GM19239 (cell line): ENCODE data around the gene FMNL2.
"Not testable (repeated sequence)": the region's sequence is repeated elsewhere in the genome, so short reads cannot be mapped to it uniquely, and the experiment has no call there.

Experiments
- DNase-seq: peaks from one replicate; pipeline ENCODE4 v3.0.0; 2011; ENCODE audit warnings: low spot score; ENCODE audit not compliant: insufficient read length
- FAIRE-seq: peaks from 2 replicates; lab custom pipeline; 2011; peaks lifted over from hg19 to GRCh38; lab: Jason Lieb, UNC

FMNL2 gene

DNA sequence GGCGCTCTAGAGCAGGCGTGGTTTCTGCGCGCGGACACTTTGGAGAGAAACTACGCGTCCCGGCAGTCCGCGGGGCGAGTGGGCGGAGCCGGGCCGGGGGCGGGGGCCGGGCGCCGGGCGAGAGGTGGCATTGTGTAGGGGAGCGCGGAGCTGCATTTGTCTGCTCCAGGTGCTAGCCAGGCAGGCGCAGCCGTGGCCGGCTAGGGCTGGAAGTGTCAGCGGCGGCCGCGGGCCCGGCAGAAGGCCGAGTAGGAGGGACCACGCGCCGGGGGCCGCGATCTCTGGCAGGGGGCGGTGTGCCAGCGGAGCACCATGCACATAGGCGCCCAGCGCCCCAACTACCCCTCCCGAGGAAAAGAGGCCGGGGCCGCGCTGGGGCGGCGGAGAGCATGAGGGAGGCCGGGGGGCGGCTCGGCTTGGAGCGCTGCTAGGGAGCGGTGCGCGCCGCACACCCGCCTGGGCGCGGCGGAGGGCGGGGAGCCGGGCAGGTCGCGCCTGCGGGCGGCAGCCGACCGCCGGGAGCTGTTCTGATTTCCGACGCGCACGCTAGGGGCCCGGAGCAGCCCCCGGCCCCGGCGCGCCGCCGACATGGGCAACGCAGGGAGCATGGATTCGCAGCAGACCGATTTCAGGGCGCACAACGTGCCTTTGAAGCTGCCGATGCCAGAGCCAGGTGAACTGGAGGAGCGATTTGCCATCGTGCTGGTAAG is at the start of gene FMNL2:
TSS of gene FMNL2 (plus strand) at position 159 of the 710 bp plus-strand sequence.
- FAIRE-seq (peak; percentile 89), DNase-seq (peak; percentile 70)

DNA sequence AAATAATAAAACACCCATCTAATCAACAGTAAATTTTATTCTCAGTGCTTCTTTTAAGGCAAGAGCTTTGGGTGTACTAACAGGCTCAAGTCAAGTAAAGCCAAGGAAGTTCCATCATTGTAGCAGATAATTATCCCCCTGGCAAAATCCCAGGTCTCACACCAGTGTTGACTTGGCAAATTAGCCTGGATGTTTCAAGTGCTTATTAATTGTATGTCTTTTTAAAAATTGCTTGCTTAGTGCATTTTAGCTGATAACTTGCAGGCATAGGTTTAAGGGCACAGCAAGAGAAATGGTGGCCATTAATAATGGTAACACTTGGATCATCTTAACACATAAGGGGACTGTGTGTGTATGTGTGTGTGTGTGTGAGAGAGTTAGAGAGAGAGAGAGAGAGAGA is 42.0 kb upstream of the FMNL2 start:
- no peak for FAIRE-seq

DNA sequence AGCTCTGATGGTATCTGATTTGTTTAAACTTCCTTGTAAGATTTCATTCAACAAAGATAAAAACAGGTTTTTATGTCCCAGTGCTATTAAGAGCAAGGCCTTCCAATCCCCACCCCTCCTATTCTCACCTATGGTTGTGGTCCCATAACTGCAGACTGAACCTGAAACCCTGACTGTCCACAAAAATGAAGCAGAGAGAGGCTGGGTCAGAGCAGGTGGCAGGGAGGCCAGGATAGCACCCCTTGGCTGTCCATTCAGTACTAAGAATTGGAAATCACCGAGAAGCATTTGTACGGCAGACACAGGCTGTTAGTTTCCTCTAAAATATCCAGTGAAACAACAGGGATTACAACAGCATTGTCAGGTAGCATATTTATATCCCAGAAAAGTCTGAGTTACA is 37.3 kb upstream of the FMNL2 start:
- no peak for FAIRE-seq

More for the DNA sequence above, 42.0 kb upstream of the FMNL2 start:
- no peak for DNase-seq

DNA sequence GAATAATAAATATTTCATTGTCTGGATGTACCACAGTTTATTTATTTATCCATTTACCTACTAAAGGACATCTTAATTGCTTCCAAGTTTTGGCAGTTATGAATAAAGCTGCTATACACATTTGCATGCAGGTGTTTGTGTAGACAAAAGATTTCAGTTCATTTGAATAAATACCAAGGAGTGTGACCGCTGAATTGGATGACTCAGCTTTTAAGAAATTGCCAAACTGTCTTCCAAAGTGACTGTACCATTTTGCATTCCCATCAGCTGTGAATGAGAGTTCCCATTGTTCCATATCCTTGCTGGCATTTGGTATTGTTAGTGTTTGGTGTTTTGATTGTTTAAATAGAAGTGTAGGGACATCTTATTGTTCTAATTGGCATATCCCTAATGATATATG is 36.2 kb upstream of the FMNL2 start:
- FAIRE-seq, result no peak
- DNase-seq, result no peak

More for the DNA sequence above, 37.3 kb upstream of the FMNL2 start:
- no peak for DNase-seq

DNA sequence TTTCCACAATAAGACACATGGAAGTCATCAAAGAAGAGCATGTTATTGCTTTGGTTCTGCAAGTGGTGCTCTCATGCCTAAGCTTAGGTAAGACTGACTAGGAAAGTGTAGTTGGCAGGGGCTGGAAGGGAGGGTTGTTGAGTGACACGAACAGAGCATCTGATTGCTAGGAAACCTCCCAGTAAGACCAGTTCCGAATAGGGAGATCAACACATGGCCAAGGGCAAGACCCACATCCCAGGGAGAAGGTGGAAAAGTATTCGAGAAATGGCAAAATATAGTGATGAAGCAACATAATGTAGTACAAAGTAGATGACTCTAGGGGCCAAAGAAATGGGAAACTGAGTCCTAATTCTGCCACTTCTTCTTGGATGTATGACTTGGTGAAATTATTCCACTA is 33.8 kb upstream of the FMNL2 start:
- DNase-seq (no peak), FAIRE-seq (no peak)

DNA sequence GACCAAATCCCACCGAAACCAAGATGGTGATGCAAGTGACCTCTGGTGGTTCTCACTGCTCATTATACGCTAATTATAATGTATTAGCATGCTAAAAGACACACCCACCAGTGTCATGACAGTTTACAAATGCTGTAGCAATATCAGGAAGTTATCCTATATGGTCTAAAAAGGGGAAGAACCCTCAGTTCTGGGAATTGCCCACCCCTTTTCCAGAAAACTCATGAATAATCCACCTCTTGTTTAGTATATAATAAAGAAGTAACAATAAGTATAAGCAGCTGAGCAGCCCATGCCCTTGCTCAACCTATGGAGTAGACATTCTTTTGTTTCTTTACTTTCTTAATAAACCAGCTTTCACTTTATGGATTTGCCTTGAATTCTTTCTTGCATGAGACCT is 31.0 kb upstream of the FMNL2 start:
- DNase-seq, result no peak
- FAIRE-seq, result no peak

DNA sequence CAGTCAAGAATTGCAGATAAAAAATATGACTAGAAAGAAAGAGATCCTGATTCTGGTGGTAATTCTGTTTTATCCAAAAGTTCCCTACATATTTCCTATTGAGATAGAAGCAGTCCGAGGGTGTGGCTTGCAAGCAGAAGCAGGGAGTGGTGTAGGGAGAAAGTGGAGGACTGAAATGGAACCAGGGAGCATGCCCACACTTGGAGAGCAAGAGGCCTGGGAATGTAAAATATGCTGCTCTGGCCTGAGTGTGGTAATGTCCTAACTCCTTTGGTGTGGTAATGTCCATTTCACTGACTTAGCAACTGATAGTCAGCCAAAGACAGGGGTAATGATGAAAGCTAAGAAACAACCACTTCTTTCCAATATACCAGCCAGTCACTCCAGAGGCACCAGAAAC is 30.1 kb upstream of the FMNL2 start:
- no peak for DNase-seq
- FAIRE-seq, result no peak

DNA sequence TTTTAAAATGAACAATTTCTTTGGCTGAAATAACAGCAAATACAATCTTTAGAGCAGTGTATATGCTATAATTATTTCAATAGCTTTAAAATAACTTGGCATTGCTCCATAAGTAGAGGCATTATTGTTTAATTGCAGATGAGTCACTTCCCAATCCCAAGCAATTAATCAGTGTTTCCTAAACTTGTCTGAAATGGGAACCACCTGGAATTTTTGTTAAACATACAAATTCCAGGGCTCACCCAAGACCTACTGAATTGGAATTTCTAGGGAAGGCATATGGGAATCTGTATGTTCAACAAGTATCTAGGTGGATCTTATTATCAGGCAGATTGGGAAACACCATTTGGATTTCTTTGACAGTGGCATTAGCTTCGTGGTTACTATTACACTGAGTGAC is 27.1 kb upstream of the FMNL2 start:
- FAIRE-seq, result no peak
- DNase-seq, result no peak

DNA sequence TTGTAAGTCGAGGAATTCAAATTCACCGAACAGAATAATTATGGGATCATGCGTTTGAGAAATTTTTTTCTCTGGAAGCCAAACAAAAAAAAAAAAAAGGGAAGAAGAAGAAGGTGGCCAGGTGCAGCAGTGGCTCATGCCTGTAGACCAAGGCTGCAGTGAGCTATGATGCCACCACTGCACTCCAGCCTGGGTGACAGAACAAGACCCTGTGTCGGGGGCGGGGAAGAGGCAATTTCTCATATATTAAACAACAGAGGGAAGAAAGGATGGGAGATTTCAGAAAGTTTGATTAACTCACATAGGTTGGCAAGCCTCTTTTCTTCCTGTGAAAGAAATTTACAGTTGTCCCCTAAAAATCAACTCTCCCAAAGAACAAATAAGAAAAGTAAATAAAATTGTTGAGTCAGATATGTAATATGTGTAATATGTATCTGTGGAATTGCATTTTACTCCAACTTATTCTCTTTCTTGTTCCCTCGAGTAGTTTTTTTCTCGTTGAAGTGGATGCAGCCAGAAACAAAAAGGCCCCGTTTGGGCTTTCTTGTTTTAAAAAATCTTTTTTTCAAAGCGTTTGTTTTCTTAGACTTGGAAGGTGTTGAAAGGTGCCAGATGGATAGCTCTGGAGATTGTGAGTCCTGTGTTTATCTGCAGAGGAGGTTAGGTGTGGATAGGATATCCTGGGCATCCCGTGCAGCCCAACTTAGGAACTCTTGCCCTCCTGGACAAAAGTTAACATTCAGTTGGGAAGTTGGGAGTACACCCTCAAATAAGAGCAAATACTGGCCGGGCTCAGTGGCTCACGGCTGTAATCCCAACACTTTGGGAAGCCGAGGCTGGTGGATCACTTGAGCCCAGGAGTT is 25.4 kb upstream of the FMNL2 start:
- DNase-seq (no peak), FAIRE-seq (no peak)

DNA sequence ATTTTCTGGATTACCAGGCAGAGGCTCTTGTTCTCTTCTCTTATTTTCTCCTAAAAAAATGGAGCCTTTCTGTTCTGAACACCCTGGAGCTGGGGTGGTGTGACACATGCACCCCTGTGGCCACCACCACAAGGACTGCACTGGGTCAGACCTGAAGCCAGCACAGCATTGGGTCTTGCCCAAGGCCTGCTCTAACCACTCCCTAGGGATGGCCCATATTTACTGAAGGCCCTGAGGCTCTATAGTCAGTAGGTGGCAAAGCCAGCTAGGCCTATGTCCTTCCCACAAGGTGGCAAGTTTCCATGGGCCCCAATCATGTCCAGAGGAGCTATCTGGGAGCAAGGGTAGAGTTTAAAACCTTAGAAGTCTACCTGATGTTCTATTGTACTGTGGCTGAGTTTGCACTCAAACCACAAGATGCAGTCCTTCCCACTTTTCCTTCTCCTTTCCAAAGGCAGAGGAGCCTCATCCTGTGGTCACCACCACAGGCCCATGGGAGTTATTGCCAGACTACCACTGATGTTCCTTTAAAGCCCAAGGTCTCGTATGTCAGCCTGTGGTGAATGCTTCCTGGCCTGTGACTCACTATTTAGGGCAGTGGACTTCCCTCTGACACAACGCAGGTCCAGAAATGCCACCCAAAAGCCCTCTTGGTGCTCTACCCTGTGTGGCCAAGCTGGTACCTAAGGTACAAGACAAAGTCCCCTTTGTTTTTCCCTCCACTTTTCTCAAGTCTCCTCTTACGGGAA is 15.0 kb upstream of the FMNL2 start:
- FAIRE-seq (no peak), DNase-seq (no peak)

DNA sequence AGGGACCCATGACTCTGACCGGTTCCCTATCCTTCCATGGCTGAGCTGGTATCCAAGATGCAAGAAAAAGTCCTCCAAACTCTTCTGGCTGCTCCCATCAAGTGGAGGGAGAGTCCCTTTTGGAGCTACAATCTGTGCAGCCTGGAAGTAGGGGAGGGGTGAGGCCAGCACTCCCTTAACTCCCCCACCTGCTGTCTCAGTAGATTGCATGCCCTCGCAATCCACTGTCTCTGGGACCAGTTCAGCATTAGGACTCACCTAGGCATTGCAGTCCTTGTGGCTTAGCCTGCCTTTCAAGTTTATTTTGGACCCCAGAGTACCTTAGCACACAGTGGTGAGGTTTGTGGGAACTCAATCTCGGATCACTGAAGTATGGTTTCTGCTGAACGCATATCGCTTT is 14.2 kb upstream of the FMNL2 start:
- DNase-seq (no peak), FAIRE-seq (no peak)

DNA sequence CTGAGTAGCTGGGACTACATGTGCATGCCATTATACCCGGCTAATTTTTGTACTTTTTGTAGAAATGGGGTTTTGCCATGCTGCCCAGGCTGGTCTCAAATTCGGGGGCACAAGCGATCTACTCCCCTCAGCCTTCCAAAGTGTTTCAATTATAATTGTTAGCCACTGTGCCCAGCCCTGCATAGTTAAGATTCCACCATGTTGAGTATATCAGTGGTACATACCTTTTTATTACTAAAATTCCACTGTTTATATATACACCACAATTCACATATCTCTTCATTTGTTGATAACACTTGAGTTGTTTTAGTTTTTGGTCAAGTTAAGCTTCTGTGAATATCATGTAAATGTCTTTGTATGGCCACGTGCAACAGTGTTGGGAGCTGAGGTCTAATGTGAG is 12.8 kb upstream of the FMNL2 start:
- no peak for DNase-seq
- no peak for FAIRE-seq

DNA sequence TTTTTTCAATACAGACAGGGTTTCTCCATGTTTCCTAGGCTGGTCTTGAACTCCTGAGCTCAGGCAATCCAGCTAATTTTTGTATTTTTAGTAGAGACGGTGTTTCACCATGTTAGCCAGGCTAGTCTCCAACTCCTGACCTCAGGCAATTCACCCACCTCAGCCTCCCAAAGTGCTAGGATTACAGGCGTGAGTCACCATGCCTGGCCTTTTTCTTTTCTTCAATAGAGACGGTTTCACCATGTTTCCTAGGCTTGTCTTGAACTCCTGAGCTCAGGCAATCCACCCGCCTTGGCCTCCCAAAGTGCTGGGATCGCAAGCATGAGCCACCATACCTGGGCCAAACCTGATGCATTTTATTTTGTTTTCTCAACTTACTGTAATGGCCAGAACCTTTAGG is 9.8 kb upstream of the FMNL2 start:
- not testable (repeated sequence) for FAIRE-seq, DNase-seq

DNA sequence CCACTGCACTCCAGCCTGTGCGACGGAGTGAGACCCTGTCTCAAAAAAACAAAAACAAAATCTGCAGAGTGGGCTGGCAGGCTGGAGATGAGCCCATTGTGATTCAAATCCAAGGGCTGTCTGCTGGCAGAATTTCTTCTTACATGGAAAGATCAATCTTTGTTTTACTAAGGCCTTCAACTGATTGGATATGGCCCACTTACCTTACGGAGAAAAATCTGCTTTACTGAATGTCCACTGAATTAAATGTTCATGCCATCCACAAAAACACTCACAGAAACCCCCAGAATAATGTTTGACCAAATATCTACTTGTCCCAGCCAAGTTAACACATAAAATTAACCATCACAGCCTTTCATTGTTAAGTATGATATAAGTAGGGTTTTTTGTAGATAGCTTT is 8.3 kb upstream of the FMNL2 start:
- FAIRE-seq, result no peak

DNA sequence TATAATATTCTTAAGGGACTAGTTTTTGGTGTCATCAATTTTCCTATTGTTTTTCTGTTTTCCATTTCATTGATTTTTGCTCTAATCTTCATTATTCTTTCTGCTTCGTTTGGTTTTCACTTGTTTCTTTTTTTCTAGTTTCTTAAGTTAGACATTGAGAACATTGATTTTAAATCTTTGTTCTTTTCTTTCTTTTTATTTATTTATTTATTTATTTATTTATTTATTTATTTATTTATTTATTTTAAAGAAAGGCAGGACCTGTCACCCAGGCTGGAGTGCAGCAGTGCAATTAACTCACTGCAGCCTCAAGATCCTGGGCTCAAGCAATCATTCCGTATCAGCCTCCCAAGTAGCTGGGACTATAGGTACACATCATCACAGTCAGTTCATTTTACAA is 7.0 kb upstream of the FMNL2 start:
- no peak for FAIRE-seq
- DNase-seq, result no peak

More for the DNA sequence above, 8.3 kb upstream of the FMNL2 start:
- DNase-seq, result no peak

DNA sequence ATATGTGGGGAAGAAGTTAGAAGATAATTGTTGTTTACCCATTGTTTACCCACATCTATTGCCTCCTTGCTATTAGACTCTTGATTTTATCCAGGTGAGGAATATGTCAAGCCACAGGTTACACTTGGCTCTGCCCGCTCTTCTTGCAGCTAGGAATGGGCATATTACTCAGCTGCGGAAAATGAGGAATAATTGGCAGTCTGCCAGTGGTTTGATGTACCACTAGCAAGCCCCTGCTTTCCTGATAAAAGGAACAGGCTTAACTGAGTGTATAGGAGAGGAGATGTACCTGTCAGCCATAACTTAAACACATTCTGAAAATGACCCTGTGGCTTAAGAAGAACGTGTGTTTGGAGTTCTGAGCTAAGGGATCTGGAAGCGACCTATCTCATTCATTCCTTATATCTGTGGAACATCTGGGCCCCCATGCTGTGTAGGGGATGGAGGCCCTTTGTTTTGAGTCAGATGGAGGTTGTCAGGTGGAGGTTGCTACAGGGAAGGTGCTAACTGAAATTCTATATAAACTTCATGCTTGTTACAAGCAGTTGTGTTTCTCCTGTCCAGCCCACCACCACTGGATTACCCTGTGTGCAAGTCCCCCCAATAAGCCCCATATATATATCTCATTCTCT is 4.6 kb upstream of the FMNL2 start:
- FAIRE-seq, result no peak
- DNase-seq, result no peak

DNA sequence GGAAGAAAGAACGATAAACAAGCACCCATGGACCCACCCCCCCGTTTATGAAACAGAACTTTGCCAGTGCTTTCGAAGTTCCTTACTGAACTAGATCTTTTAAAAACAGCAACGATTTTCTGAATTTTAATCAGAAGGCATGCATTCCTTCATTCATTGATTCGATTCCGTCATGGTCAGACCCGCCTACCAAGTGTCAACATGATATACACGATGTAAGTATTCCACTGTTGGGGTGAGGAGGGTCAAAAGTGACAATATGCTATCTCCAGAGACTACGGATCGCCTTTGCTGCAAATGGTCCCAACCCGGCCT is 316 bp upstream of the FMNL2 start:
- FAIRE-seq (no peak), DNase-seq (no peak)

DNA sequence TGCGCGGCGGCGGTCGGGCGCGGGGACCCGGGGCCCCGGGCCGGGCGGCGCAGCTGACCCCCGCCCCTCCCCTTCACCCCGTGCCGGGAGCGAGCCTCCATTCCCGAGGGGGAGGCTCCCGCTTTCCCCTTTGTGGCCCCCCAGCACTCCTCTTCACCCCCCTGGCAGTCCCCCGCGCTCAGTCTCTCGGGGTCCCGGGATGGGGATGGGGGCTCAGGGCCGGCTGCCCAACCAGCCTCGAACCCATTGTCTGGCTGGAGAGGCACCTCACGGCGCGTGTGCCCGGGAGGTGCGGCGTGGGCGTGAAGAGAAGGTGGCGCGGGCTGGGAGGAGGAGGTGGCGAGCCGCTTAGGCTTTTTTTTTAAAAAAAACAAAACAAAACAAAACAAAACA is 748 bp downstream of the FMNL2 start:
- no peak for DNase-seq
- FAIRE-seq, result no peak

DNA sequence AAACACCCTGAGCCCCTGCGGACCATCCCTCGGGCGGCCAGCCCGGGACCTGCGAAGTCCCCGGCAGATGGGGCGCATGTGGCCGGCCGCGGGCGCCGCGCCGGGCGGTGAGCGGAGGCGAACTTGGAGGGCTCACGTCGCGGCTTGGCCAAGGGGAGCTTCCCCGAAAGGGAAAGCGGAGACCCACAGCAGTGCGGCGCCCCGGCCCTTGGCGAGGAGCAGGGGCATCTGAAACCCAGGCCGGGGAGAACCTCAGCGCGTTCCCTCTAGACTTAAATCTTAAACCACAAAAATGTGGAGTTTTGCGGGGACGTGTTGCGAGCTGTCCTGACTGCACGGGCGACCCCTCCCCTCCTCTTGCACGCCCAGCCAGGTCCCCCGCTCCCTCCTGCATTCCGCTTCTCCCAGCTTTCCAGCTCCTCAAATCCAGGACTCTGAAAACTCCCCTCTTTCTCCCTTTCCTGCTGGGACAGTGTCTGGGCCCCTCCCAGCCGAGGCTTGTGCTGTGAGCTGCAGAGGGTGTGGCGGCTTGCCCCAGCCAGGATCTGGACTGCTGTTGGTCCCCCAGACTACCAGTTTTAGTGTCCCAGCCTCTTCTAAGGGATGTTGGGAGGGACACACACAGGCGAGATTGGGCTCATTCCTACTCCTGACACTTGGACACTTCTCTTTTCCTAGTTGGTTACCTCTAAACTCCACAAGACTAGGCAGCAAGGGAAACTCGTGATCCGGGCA is 1.3 kb downstream of the FMNL2 start:
- FAIRE-seq, result no peak
- DNase-seq, result peak; percentile 17
